B cell (primary cell): ENCODE data around the gene MYPOP. TPM values are rescaled to one million over a fixed set of nuclear protein-coding genes. Genes with fewer than 3 reads are reported as not detected.
A peak's percentile ranks its signal among the peaks of the same experiment; 100 is the strongest.

Experiments
- ATAC-seq: fragments of 200-7000 bp; cut with Tn5 transposase; one replicate; pipeline ENCODE4 v1.10.0; 2021; ENCODE audit warnings: low read depth, mild to moderate bottlenecking, moderate number of reproducible peaks, moderate library complexity
- CTCF ChIA-PET: fragments of 350-600 bp; sonication (Branson Sonifier 250); formaldehyde crosslinking; loops from one replicate; lab custom pipeline; 2021; ENCODE audit warnings: antibody characterized with exemption, inconsistent platforms; lab: Charles Lee
- POLR2A ChIA-PET: fragments of 350-600 bp; sonication (Branson Sonifier 250); formaldehyde crosslinking; loops from one replicate; lab custom pipeline; 2021; ENCODE audit warnings: antibody characterized with exemption; lab: Charles Lee
- DNase-seq: peaks from one replicate; pipeline ENCODE4 v3.0.0; 2013
- H2AFZ ChIP-seq: 2 replicates; pipeline ENCODE4 v1.6.1; 2012; ENCODE audit warnings: mild to moderate bottlenecking, low read depth, low read length; ENCODE audit not compliant: insufficient read depth, poor library complexity, severe bottlenecking
- H3K27ac ChIP-seq, 2 donors: 1 replicate in 1 of 2; 2 replicates in 1 of 2; pipeline ENCODE4 v1.5.1; 2012 to 2013; ENCODE audit warnings: low read length in 2 of 2, mild to moderate bottlenecking in 2 of 2, moderate library complexity in 1 of 2
- H3K27me3 ChIP-seq, 4 experiments: fragments of 200-600 bp in 1 of 4; sonication (generic) in 1 of 4; replicated peaks in 1 of 4; 1 replicate in 2 of 4; 2 replicates in 2 of 4; pipeline versions ENCODE4 v1.6.1 to v1.7.0; 2013 to 2016; ENCODE audit warnings: low read length in 3 of 4, mild to moderate bottlenecking in 2 of 4, mixed read lengths in 1 of 4, moderate library complexity in 1 of 4; ENCODE audit not compliant: insufficient read depth in 4 of 4, control insufficient read depth in 3 of 4; ENCODE audit errors: control extremely low read depth in 1 of 4
- H3K36me3 ChIP-seq, 2 experiments: replicated peaks in 1 of 2; 1 replicate in 1 of 2; 2 replicates in 1 of 2; pipeline versions ENCODE4 v1.6.1 to v1.7.1; 2013; ENCODE audit warnings: low read length in 1 of 2; ENCODE audit not compliant: insufficient read depth in 2 of 2, control insufficient read depth in 1 of 2; ENCODE audit errors: control extremely low read depth in 1 of 2, extremely low read depth in 1 of 2
- H3K4me1 ChIP-seq, 2 donors: fragments of 200-600 bp in 1 of 2; sonication (generic) in 1 of 2; 1 replicate in 1 of 2; 2 replicates in 1 of 2; pipeline versions ENCODE4 v1.5.1 to v1.6.1; 2013 to 2017; ENCODE audit warnings: low read length in 2 of 2; ENCODE audit not compliant: control insufficient read depth in 2 of 2, insufficient read depth in 2 of 2
- H3K4me2 ChIP-seq: replicated peaks from 2 replicates; pipeline ENCODE3; 2012; ENCODE audit warnings: mild to moderate bottlenecking, low read depth, low read length; ENCODE audit not compliant: poor library complexity, severe bottlenecking
- H3K4me3 ChIP-seq, 5 experiments: fragments of 200-600 bp in 1 of 5; sonication (generic) in 1 of 5; 1 replicate in 3 of 5; 2 replicates in 2 of 5; pipeline versions ENCODE4 v1.5.1 to v1.7.0; 2011 to 2016; ENCODE audit warnings: low read length in 4 of 5, mild to moderate bottlenecking in 4 of 5, low read depth in 2 of 5, control low read depth in 1 of 5, moderate library complexity in 1 of 5; ENCODE audit not compliant: insufficient read depth in 1 of 5; ENCODE audit errors: control extremely low read depth in 1 of 5, extremely low read depth in 1 of 5
- H3K79me2 ChIP-seq: fragments of 200-600 bp; sonication (generic); one replicate; pipeline ENCODE4 v1.6.0; 2016; ENCODE audit warnings: low read length; ENCODE audit not compliant: control insufficient read depth, insufficient read depth
- H3K9ac ChIP-seq: fragments of 200-600 bp; sonication (generic); 2 replicates; pipeline ENCODE4 v1.6.1; 2017; ENCODE audit warnings: mild to moderate bottlenecking, low read length, moderate library complexity
- H3K9me3 ChIP-seq, 3 donors: one replicate each; pipeline versions ENCODE4 v1.6.1 to v1.7.1; 2013; ENCODE audit warnings: low read length in 2 of 3; ENCODE audit not compliant: control insufficient read depth in 2 of 3, insufficient read depth in 1 of 3; ENCODE audit errors: control extremely low read depth in 1 of 3
- H4K20me1 ChIP-seq: 2 replicates; pipeline ENCODE4 v1.6.0; 2012; ENCODE audit warnings: mild to moderate bottlenecking, low read length; ENCODE audit not compliant: insufficient read depth, control insufficient read depth, poor library complexity, severe bottlenecking
- H3K27ac Mint-ChIP-seq: one replicate; pipeline ENCODE4 v1.8.0; 2021; ENCODE audit warnings: mixed read lengths
- H3K27me3 Mint-ChIP-seq: one replicate; pipeline ENCODE4 v1.8.0; 2021; ENCODE audit warnings: mixed read lengths
- H3K4me1 Mint-ChIP-seq: one replicate; pipeline ENCODE4 v1.8.0; 2021; ENCODE audit warnings: mixed read lengths
- H3K4me3 Mint-ChIP-seq: one replicate; pipeline ENCODE4 v1.8.0; 2021; ENCODE audit warnings: mixed read lengths
- H3K9me3 Mint-ChIP-seq: one replicate; pipeline ENCODE4 v1.8.0; 2022; ENCODE audit warnings: mixed read lengths; ENCODE audit not compliant: insufficient read depth
- EZH2 ChIP-seq: IDR thresholded peaks from 2 replicates; pipeline ENCODE4 v1.6.1; 2012; ENCODE audit warnings: borderline replicate concordance, low read depth, mild to moderate bottlenecking, moderate library complexity, low read length; ENCODE audit not compliant: insufficient read depth, poor library complexity, severe bottlenecking
- WGBS: methylation state at CpG from one replicate; pipeline ENCODE4 v1.1.5; 2013; ENCODE audit warnings: missing lambda C conversion rate; ENCODE audit not compliant: insufficient coverage; 5-methylcytosine and 5-hydroxymethylcytosine counted together
- intact Hi-C: fragments of 100-400 bp; cut with micrococcal nuclease; formaldehyde crosslinking; loops from one replicate; pipeline ENCODE4 v1.10.0; 2022
- polyA plus RNA-seq: library from polyadenylated mRNA; depleted of rRNA; stranded (reverse); fragments of >200 nt; gene quantifications from 2 replicates; pipeline ENCODE4 v1.2.3, GENCODE V29; 2012
- total RNA-seq, 2 donors: library from RNA; stranded (reverse); fragments of 120-200 nt in 1 of 2; gene quantifications; 1 replicate in 1 of 2; 2 replicates in 1 of 2; pipeline versions ENCODE4 v1.2.3 to v1.2.4, GENCODE V29; 2013 to 2022
- TF ChIP-seq, protein P1 (sequence below): fragments of 200-600 bp; IDR thresholded peaks from one replicate; pipeline ENCODE4 v1.8.0; 2022; ENCODE audit warnings: antibody characterized with exemption, mild to moderate bottlenecking

The MYPOP gene
- total and polyA plus RNA-seq, 2 donors (not counting 1 experiment from before 2014, with no cell fraction given), result 5.7 to 12.1 TPM

DNA sequence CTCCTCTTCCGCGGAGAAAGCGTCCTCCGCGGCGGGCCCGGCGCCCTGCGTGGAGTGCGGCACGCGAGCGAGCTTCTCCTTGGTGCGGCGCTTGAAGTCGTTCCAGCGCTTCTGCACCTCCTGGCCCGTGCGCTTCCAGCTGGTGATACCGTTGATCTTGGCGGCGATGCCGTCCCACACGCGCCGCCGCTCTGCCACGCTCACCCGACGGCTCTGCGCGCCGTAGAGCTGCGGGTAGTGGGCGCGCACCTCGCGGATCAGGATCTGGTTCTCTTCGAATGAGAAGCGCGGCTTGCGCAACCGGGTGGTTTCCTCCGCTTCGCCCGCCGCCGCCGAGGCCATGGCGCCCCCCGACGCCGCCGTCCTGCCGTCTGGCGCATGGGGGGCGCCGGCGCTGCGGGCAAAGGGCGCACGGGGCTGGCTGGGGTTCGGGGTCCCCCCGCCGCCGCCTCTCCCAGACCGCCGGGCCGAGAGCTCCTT lies 941 bp downstream of the MYPOP start:
- no peaks in the 10 kb centered on the region for H3K27me3 Mint-ChIP-seq
- CTCF ChIA-PET, result interaction anchor here (0.8 to 2.7 kb wide), 2 partner anchors 16 to 37 kb away, joined by 3 to 15 read pairs; partner anchors contain the start of genes FOXA3 and SYMPK
- intact Hi-C loops, result no loop called here

More for the DNA sequence above, 941 bp downstream of the MYPOP start:
- Histone ChIP-seq H3K27me3 (no peaks in the 10 kb centered on the region), H3K27ac (no peak overlapping the region), H3K79me2 (peaks cover 20% of the 10 kb centered on the region), H2AFZ (peak overlapping the region; percentile 82), H3K9me3 (no peaks in the 10 kb centered on the region), H4K20me1 (no peaks in the 10 kb centered on the region), H3K4me1 (peaks cover 23 to 33% of the 10 kb centered on the region in 2 donors), H3K4me2 (peak overlapping the region; percentile 89), H3K4me3 (peak overlapping the region in 3 of 5 experiments; percentile 74 to 88 (median 76)), H3K36me3 (peaks cover 3 to 9% of the 10 kb centered on the region in 2 experiments), H3K9ac (peak overlapping the region; percentile 73)
- Mint-ChIP-seq H3K9me3 (no peaks in the 10 kb centered on the region), H3K4me3 (peak overlapping the region; percentile 68), H3K4me1 (peaks cover 35% of the 10 kb centered on the region), H3K27ac (no peak overlapping the region)
- POLR2A ChIA-PET, result interaction anchor here (2.9 kb wide), 1 partner anchor 16 kb away, joined by 33 read pairs; the partner anchor contains the start of gene IRF2BP1
- DNase-seq, result peak; percentile 64
- WGBS, result 23% methylated on average over 65 of the region's 69 CpGs
- no peak for ATAC-seq
- TF ChIP-seq, protein P1, sequence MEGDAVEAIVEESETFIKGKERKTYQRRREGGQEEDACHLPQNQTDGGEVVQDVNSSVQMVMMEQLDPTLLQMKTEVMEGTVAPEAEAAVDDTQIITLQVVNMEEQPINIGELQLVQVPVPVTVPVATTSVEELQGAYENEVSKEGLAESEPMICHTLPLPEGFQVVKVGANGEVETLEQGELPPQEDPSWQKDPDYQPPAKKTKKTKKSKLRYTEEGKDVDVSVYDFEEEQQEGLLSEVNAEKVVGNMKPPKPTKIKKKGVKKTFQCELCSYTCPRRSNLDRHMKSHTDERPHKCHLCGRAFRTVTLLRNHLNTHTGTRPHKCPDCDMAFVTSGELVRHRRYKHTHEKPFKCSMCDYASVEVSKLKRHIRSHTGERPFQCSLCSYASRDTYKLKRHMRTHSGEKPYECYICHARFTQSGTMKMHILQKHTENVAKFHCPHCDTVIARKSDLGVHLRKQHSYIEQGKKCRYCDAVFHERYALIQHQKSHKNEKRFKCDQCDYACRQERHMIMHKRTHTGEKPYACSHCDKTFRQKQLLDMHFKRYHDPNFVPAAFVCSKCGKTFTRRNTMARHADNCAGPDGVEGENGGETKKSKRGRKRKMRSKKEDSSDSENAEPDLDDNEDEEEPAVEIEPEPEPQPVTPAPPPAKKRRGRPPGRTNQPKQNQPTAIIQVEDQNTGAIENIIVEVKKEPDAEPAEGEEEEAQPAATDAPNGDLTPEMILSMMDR, result no peak
- TF ChIP-seq EZH2, result no peak
